ENCODE results near the gene SH3GLB1.

The SH3GLB1 gene

GRCh38 chr1:86760199-86760598 lies 55.8 kb downstream of the SH3GLB1 start:
- no peak overlapping the region for H3K4me3 ChIP-seq (ENCODE audit: low read length)
- no peak for DNase-seq (ENCODE audit: low read depth)
- no peak for TF ChIP-seq CTCF (conservative IDR thresholded peaks at IDR 0.05; ENCODE audit: low read length)

- no peak overlapping the region for H3K4me3 ChIP-seq (ENCODE audit: low read length)
- DNase-seq (ENCODE audit: low read depth): no peak
- no peak for TF ChIP-seq CTCF (conservative IDR thresholded peaks at IDR 0.05; ENCODE audit: low read length)
These were observed 58.0 kb downstream of the SH3GLB1 start for GRCh38 chr1:86762336-86762735.

- DNase-seq (ENCODE audit: low read depth): no peak
- H3K4me3 ChIP-seq (ENCODE audit: low read length): no peak overlapping the region
- TF ChIP-seq CTCF (conservative IDR thresholded peaks at IDR 0.05; ENCODE audit: low read length): no peak
These were observed 60.1 kb downstream of the SH3GLB1 start for GRCh38 chr1:86764523-86764922.

GRCh38 chr1:86765073-86765472 lies 60.7 kb downstream of the SH3GLB1 start:
- no peak overlapping the region for H3K4me3 ChIP-seq (ENCODE audit: low read length)
- no peak for TF ChIP-seq CTCF (conservative IDR thresholded peaks at IDR 0.05; ENCODE audit: low read length)
- no peak for DNase-seq (ENCODE audit: low read depth)

- H3K4me3 ChIP-seq (ENCODE audit: low read length): no peak overlapping the region
- no peak for DNase-seq (ENCODE audit: low read depth)
- TF ChIP-seq CTCF (conservative IDR thresholded peaks at IDR 0.05; ENCODE audit: low read length): no peak
These were observed 61.3 kb downstream of the SH3GLB1 start for GRCh38 chr1:86765674-86766073.

- DNase-seq (ENCODE audit: low read depth): no peak
- TF ChIP-seq CTCF (conservative IDR thresholded peaks at IDR 0.05; ENCODE audit: low read length): no peak
- no peak overlapping the region for H3K4me3 ChIP-seq (ENCODE audit: low read length)
These were observed 64.2 kb downstream of the SH3GLB1 start for GRCh38 chr1:86768554-86768953.

GRCh38 chr1:86769065-86769464 lies 64.7 kb downstream of the SH3GLB1 start:
- H3K4me3 ChIP-seq (ENCODE audit: low read length): no peak overlapping the region
- DNase-seq (ENCODE audit: low read depth): no peak
- TF ChIP-seq CTCF (conservative IDR thresholded peaks at IDR 0.05; ENCODE audit: low read length): no peak

Measured in AG10803 (cell line).